ENCODE data around the gene TEC.

GRCh38 chr4:48114412-48114811 is 155.2 kb downstream of the TEC start:
- TF ChIP-seq, protein P1, sequence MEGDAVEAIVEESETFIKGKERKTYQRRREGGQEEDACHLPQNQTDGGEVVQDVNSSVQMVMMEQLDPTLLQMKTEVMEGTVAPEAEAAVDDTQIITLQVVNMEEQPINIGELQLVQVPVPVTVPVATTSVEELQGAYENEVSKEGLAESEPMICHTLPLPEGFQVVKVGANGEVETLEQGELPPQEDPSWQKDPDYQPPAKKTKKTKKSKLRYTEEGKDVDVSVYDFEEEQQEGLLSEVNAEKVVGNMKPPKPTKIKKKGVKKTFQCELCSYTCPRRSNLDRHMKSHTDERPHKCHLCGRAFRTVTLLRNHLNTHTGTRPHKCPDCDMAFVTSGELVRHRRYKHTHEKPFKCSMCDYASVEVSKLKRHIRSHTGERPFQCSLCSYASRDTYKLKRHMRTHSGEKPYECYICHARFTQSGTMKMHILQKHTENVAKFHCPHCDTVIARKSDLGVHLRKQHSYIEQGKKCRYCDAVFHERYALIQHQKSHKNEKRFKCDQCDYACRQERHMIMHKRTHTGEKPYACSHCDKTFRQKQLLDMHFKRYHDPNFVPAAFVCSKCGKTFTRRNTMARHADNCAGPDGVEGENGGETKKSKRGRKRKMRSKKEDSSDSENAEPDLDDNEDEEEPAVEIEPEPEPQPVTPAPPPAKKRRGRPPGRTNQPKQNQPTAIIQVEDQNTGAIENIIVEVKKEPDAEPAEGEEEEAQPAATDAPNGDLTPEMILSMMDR (IDR thresholded peaks at IDR 0.05) = no peak
- TF ChIP-seq ZFX (IDR thresholded peaks at IDR 0.05; ENCODE audit: borderline replicate concordance) = no peak

Data from 22Rv1 (cell line).